Mucosa of rectum (tissue), 2 donors: Measurements from ENCODE around the gene ZC3HAV1L.
"Not testable (repeated sequence)": the region's sequence is repeated elsewhere in the genome, so short reads cannot be mapped to it uniquely, and the experiment has no call there.

ENCODE experiments used
- H3K27ac ChIP-seq, 2 donors: one replicate each; pipeline ENCODE4 v1.7.0; 2013; ENCODE audit warnings: inconsistent platforms in 2 of 2, low read depth in 2 of 2, low read length in 2 of 2
- H3K27me3 ChIP-seq, 2 donors: one replicate each; pipeline ENCODE4 v1.7.0; 2013; ENCODE audit warnings: low read length in 2 of 2; ENCODE audit not compliant: control insufficient read depth in 2 of 2, insufficient read depth in 2 of 2
- H3K36me3 ChIP-seq, 2 donors: one replicate each; pipeline ENCODE4 v1.7.0; 2013; ENCODE audit warnings: low read length in 2 of 2; ENCODE audit not compliant: control insufficient read depth in 2 of 2, insufficient read depth in 2 of 2
- H3K4me1 ChIP-seq, 2 donors: one replicate each; pipeline ENCODE4 v1.7.0; 2013; ENCODE audit warnings: low read length in 2 of 2, mild to moderate bottlenecking in 1 of 2; ENCODE audit not compliant: control insufficient read depth in 2 of 2, insufficient read depth in 2 of 2
- H3K4me3 ChIP-seq, 2 donors: one replicate each; pipeline ENCODE4 v1.7.0; 2013; ENCODE audit warnings: low read length in 2 of 2
- H3K9ac ChIP-seq, 2 donors: one replicate each; pipeline ENCODE4 v1.7.0; 2013; ENCODE audit warnings: low read length in 2 of 2, low read depth in 1 of 2, mild to moderate bottlenecking in 1 of 2
- H3K9me3 ChIP-seq, 2 donors: one replicate each; pipeline ENCODE4 v1.7.0; 2013; ENCODE audit warnings: low read length in 2 of 2; ENCODE audit not compliant: control insufficient read depth in 2 of 2
- donor health status: healthy.
- donor health status: Normal muscosa, but diverticular disease.

The ZC3HAV1L gene

GRCh38 chr7:138981332-138982203 lies 54.3 kb downstream of the ZC3HAV1L start, which contains the start of gene KIAA1549:
Gene KIAA1549, minus strand, starts transcription at chr7:138981389. Its CDS starts 120 bp downstream, at chr7:138981269.
- no peak within 1 kb of the TSS for H3K27ac ChIP-seq
- H3K9ac ChIP-seq = peak within 1 kb of the TSS; percentile 14 to 46
- peaks cover 3 to 6% of the 10 kb centered on the region in 2 donors for H3K4me1 ChIP-seq
- H3K27me3 ChIP-seq = peaks cover 5 to 11% of the 10 kb centered on the region in 2 donors
- no peaks in the 10 kb centered on the region for H3K36me3 ChIP-seq
- peak within 1 kb of the TSS; percentile 65 to 77 for H3K4me3 ChIP-seq
- no peaks in the 10 kb centered on the region for H3K9me3 ChIP-seq

- peaks cover 5 to 11% of the 10 kb centered on the region in 2 donors for H3K27me3 ChIP-seq
- no peaks in the 10 kb centered on the region for H3K9me3 ChIP-seq
- peak overlapping the region; percentile 65 to 77 for H3K4me3 ChIP-seq
- peaks cover 3 to 6% of the 10 kb centered on the region in 2 donors for H3K4me1 ChIP-seq
- H3K9ac ChIP-seq = peak overlapping the region in 1 of 2 donors; percentile 23
- no peaks in the 10 kb centered on the region for H3K36me3 ChIP-seq
- H3K27ac ChIP-seq = no peak overlapping the region
Observed at GRCh38 chr7:138980563-138981291, 55.1 kb downstream of the ZC3HAV1L start.

- Histone ChIP-seq H3K9ac (no peak overlapping the region), H3K4me3 (peak overlapping the region; percentile 65 to 77), H3K27ac (no peak overlapping the region), H3K9me3 (no peaks in the 10 kb centered on the region), H3K36me3 (no peaks in the 10 kb centered on the region), H3K4me1 (peaks cover 3 to 6% of the 10 kb centered on the region in 2 donors), H3K27me3 (peaks cover 5 to 11% of the 10 kb centered on the region in 2 donors)
Observed at GRCh38 chr7:138979988-138980562, 55.8 kb downstream of the ZC3HAV1L start.

GRCh38 chr7:138979226-138979979 lies 56.4 kb downstream of the ZC3HAV1L start:
- Histone ChIP-seq H3K9ac (no peak overlapping the region), H3K4me1 (peaks cover 3 to 6% of the 10 kb centered on the region in 2 donors), H3K9me3 (no peaks in the 10 kb centered on the region), H3K4me3 (no peak overlapping the region), H3K27me3 (peaks cover 5 to 11% of the 10 kb centered on the region in 2 donors), H3K27ac (no peak overlapping the region), H3K36me3 (no peaks in the 10 kb centered on the region)

- Histone ChIP-seq H3K9me3 (no peaks in the 10 kb centered on the region), H3K36me3 (no peaks in the 10 kb centered on the region), H3K27ac (no peak overlapping the region), H3K9ac (no peak overlapping the region), H3K4me1 (peaks cover 3 to 6% of the 10 kb centered on the region in 2 donors), H3K4me3 (no peak overlapping the region), H3K27me3 (peaks cover 5 to 11% of the 10 kb centered on the region in 2 donors)
Observed at GRCh38 chr7:138978541-138979184, 57.2 kb downstream of the ZC3HAV1L start.

- not testable (repeated sequence) for H3K4me1 ChIP-seq, H3K4me3 ChIP-seq, H3K27ac ChIP-seq, H3K9me3 ChIP-seq, H3K36me3 ChIP-seq, H3K9ac ChIP-seq
- peaks cover 0 to 11% of the 10 kb centered on the region in 2 donors for H3K27me3 ChIP-seq
Observed at GRCh38 chr7:138976161-138976560, 59.7 kb downstream of the ZC3HAV1L start.
